ENCODE data around the gene CLIP4.

DNA sequence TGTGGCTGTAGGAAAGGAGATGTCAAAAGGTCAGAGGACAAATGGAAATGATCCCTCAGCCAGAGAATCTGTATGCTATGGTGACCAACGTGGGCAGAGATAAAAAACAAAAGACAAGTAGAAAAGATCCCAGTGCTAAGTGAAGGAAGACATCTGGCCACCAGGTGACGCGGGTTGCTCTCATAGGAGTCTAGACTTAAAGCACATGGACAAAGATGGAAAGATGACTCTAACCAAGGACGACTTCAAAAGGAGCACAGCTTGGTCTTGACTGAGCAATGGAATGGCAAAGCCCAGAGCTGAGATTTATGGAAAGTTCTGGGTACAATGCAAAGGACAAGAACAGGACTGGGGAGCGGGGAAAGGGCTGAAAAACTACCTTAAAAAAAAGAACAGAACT, 96.8 kb downstream of the CLIP4 start:
- TF ChIP-seq, protein P1, sequence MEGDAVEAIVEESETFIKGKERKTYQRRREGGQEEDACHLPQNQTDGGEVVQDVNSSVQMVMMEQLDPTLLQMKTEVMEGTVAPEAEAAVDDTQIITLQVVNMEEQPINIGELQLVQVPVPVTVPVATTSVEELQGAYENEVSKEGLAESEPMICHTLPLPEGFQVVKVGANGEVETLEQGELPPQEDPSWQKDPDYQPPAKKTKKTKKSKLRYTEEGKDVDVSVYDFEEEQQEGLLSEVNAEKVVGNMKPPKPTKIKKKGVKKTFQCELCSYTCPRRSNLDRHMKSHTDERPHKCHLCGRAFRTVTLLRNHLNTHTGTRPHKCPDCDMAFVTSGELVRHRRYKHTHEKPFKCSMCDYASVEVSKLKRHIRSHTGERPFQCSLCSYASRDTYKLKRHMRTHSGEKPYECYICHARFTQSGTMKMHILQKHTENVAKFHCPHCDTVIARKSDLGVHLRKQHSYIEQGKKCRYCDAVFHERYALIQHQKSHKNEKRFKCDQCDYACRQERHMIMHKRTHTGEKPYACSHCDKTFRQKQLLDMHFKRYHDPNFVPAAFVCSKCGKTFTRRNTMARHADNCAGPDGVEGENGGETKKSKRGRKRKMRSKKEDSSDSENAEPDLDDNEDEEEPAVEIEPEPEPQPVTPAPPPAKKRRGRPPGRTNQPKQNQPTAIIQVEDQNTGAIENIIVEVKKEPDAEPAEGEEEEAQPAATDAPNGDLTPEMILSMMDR (IDR thresholded peaks at IDR 0.05 in 8 of 11, conservative IDR thresholded peaks at IDR 0.05 in 3 of 11), result no peak
- TF ChIP-seq POLR2A (IDR thresholded peaks at IDR 0.05), result no peak
- no peak for TF ChIP-seq POLR2AphosphoS5 (IDR thresholded peaks at IDR 0.05)
